HepG2 (cell line): ENCODE results near the gene MPIG6B. TPM values are rescaled to one million over a fixed set of nuclear protein-coding genes. Genes with fewer than 3 reads are reported as not detected.

Experiments
- AHR ChIP-seq: IDR thresholded peaks from 2 replicates; pipeline ENCODE4 v1.6.1; 2018; ENCODE audit warnings: missing genetic modification reagents, missing compliant biosample characterization
- CENPBD1 ChIP-seq: sonication (generic); formaldehyde crosslinking; IDR thresholded peaks from 2 replicates; pipeline ENCODE4 v1.8.0; 2022; ENCODE audit warnings: missing genetic modification reagents, low read depth, mild to moderate bottlenecking, borderline replicate concordance
- GZF1 ChIP-seq: sonication (generic); formaldehyde crosslinking; IDR thresholded peaks from 2 replicates; pipeline ENCODE4 v1.5.1; 2020; ENCODE audit warnings: mild to moderate bottlenecking, missing genetic modification reagents
- HNRNPUL1 ChIP-seq: fragments of 200-400 bp; formaldehyde crosslinking; IDR thresholded peaks from 2 replicates; pipeline ENCODE4 v1.6.1; 2017; ENCODE audit warnings: low read depth, mild to moderate bottlenecking, low read length, moderate library complexity
- JUNB ChIP-seq: sonication (generic); formaldehyde crosslinking; IDR thresholded peaks from 2 replicates; pipeline ENCODE4 v1.8.0; 2022; ENCODE audit warnings: missing genetic modification reagents, mild to moderate bottlenecking, borderline replicate concordance
- KMT2A ChIP-seq: sonication (generic); formaldehyde crosslinking; IDR thresholded peaks from 2 replicates; pipeline ENCODE4 v1.4.0; 2020; ENCODE audit warnings: missing genetic modification reagents
- MNT ChIP-seq: fragments of 450-650 bp; IDR thresholded peaks from 2 replicates; pipeline ENCODE4 v1.6.1; 2016
- SP5 ChIP-seq: IDR thresholded peaks from 2 replicates; pipeline ENCODE4 v1.6.1; 2016; ENCODE audit warnings: low read depth, borderline replicate concordance
- ZBTB10 ChIP-seq: sonication (generic); formaldehyde crosslinking; IDR thresholded peaks from 2 replicates; pipeline ENCODE4 v1.4.0; 2020; ENCODE audit warnings: missing genetic modification reagents, borderline replicate concordance
- ZC3H4 ChIP-seq: sonication (generic); formaldehyde crosslinking; IDR thresholded peaks from 2 replicates; pipeline ENCODE4 v1.4.0; 2020; ENCODE audit warnings: missing genetic modification reagents, borderline replicate concordance
- ZNF256 ChIP-seq: sonication (generic); formaldehyde crosslinking; conservative IDR thresholded peaks from 2 replicates; pipeline ENCODE4 v1.4.0; 2020; ENCODE audit warnings: missing genetic modification reagents
- polyA plus RNA-seq, 8 experiments: library from polyadenylated mRNA; depleted of rRNA in 3 of 8; stranded (reverse) in 7 of 8; unstranded in 1 of 8; fragments of >200 nt; fragmentation: Illumina TruSeq in 4 of 8; extraction: Trizol in 4 of 8; gene quantifications; 2 replicates each; pipeline versions ENCODE4 v1.2.1 to v1.2.3, GENCODE V29; 2011 to 2016; ENCODE audit warnings: low read depth in 4 of 8, missing spikeins in 1 of 8, mixed read lengths in 1 of 8; ENCODE audit not compliant: insufficient read depth in 1 of 8
- total RNA-seq, 5 experiments: library from RNA; depleted of rRNA; stranded (reverse); fragments of >200 nt; fragmentation: Illumina TruSeq; extraction: Trizol; gene quantifications; 2 replicates each; pipeline ENCODE4 v1.2.3, GENCODE V29; 2016; ENCODE audit warnings: low read depth in 1 of 5
- TF ChIP-seq, protein P1 (sequence below), 2 experiments: sonication (generic) in 1 of 2; formaldehyde crosslinking in 1 of 2; IDR thresholded peaks; 2 replicates each; pipeline versions ENCODE4 v1.4.0 to v1.6.1; 2016 to 2020; ENCODE audit warnings: borderline replicate concordance in 1 of 2, low read depth in 1 of 2, mild to moderate bottlenecking in 1 of 2, missing genetic modification reagents in 1 of 2
- TF ChIP-seq, protein P2 (sequence below): sonication (generic); formaldehyde crosslinking; IDR thresholded peaks from 2 replicates; pipeline ENCODE4 v1.4.0; 2020; ENCODE audit warnings: missing genetic modification reagents

The MPIG6B gene
- total and polyA plus RNA-seq, 2 of the 13 experiments (the other 11 are each of a cell fraction or from before 2014, with no cell fraction given), result not detected

- TF ChIP-seq JUNB, result peak; percentile 63; the same call in 1 of the 2 replicates
- TF ChIP-seq SP5 (CRISPR knock-in tag), result peak; percentile 100
- TF ChIP-seq CENPBD1 (CRISPR knock-in tag), result no peak
- TF ChIP-seq AHR, result no peak
- peak; percentile 39; the same call in 1 of the 2 replicates for TF ChIP-seq HNRNPUL1
- no peak; the same call in none of the 2 replicates for TF ChIP-seq ZC3H4
- TF ChIP-seq, protein P1, sequence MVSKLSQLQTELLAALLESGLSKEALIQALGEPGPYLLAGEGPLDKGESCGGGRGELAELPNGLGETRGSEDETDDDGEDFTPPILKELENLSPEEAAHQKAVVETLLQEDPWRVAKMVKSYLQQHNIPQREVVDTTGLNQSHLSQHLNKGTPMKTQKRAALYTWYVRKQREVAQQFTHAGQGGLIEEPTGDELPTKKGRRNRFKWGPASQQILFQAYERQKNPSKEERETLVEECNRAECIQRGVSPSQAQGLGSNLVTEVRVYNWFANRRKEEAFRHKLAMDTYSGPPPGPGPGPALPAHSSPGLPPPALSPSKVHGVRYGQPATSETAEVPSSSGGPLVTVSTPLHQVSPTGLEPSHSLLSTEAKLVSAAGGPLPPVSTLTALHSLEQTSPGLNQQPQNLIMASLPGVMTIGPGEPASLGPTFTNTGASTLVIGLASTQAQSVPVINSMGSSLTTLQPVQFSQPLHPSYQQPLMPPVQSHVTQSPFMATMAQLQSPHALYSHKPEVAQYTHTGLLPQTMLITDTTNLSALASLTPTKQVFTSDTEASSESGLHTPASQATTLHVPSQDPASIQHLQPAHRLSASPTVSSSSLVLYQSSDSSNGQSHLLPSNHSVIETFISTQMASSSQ (IDR thresholded peaks at IDR 0.05; ENCODE audit: low read depth), result peak; percentile 99
- TF ChIP-seq, protein P1 (CRISPR knock-in tag; IDR thresholded peaks at IDR 0.05; ENCODE audit: borderline replicate concordance), result peak; percentile 99
- no peak for TF ChIP-seq GZF1
- peak; percentile 87 for TF ChIP-seq ZNF256 (CRISPR knock-in tag)
- peak; percentile 96 for TF ChIP-seq ZBTB10 (CRISPR knock-in tag)
- TF ChIP-seq KMT2A (CRISPR knock-in tag), result no peak; the same call in 1 of the 2 replicates
- TF ChIP-seq MNT, result no peak
- TF ChIP-seq, protein P2, sequence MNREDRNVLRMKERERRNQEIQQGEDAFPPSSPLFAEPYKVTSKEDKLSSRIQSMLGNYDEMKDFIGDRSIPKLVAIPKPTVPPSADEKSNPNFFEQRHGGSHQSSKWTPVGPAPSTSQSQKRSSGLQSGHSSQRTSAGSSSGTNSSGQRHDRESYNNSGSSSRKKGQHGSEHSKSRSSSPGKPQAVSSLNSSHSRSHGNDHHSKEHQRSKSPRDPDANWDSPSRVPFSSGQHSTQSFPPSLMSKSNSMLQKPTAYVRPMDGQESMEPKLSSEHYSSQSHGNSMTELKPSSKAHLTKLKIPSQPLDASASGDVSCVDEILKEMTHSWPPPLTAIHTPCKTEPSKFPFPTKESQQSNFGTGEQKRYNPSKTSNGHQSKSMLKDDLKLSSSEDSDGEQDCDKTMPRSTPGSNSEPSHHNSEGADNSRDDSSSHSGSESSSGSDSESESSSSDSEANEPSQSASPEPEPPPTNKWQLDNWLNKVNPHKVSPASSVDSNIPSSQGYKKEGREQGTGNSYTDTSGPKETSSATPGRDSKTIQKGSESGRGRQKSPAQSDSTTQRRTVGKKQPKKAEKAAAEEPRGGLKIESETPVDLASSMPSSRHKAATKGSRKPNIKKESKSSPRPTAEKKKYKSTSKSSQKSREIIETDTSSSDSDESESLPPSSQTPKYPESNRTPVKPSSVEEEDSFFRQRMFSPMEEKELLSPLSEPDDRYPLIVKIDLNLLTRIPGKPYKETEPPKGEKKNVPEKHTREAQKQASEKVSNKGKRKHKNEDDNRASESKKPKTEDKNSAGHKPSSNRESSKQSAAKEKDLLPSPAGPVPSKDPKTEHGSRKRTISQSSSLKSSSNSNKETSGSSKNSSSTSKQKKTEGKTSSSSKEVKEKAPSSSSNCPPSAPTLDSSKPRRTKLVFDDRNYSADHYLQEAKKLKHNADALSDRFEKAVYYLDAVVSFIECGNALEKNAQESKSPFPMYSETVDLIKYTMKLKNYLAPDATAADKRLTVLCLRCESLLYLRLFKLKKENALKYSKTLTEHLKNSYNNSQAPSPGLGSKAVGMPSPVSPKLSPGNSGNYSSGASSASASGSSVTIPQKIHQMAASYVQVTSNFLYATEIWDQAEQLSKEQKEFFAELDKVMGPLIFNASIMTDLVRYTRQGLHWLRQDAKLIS (CRISPR knock-in tag), result no peak; the same call in none of the 2 replicates
Observed at GRCh38 chr6:31737991-31738979, 15.1 kb downstream of the MPIG6B start (continued).
